Neuronal stem cell (in vitro differentiated cells): Measurements from ENCODE around the gene IL1F10.

ENCODE experiments used
- DNase-seq: peaks from one replicate; pipeline ENCODE4 v3.0.0-alpha.2; 2013; ENCODE audit warnings: low spot score
- H2AFZ ChIP-seq: one replicate; pipeline ENCODE4 v1.6.1; 2013; ENCODE audit warnings: mild to moderate bottlenecking, low read length, inconsistent platforms
- H2AK5ac ChIP-seq: 2 replicates; pipeline ENCODE4 v1.6.1; 2013; ENCODE audit warnings: low read depth, mild to moderate bottlenecking, inconsistent platforms, low read length, moderate library complexity, mixed read lengths
- H2BK120ac ChIP-seq: 2 replicates; pipeline ENCODE4 v1.6.1; 2013; ENCODE audit warnings: low read depth, mild to moderate bottlenecking, inconsistent platforms, low read length, moderate library complexity, mixed read lengths
- H2BK12ac ChIP-seq: one replicate; pipeline ENCODE4 v1.6.1; 2013; ENCODE audit warnings: low read length, inconsistent platforms
- H2BK15ac ChIP-seq: 2 replicates; pipeline ENCODE4 v1.6.1; 2013; ENCODE audit warnings: mild to moderate bottlenecking, low read length, inconsistent platforms, mixed read lengths
- H2BK5ac ChIP-seq: one replicate; pipeline ENCODE4 v1.6.1; 2013; ENCODE audit warnings: inconsistent platforms, mild to moderate bottlenecking, low read length, moderate library complexity
- H3K14ac ChIP-seq: one replicate; pipeline ENCODE4 v1.6.1; 2013; ENCODE audit warnings: low read length, inconsistent platforms
- H3K18ac ChIP-seq: 2 replicates; pipeline ENCODE4 v1.6.1; 2013; ENCODE audit warnings: low read length, inconsistent platforms
- H3K23ac ChIP-seq: 2 replicates; pipeline ENCODE4 v1.6.1; 2013; ENCODE audit warnings: low read depth, mild to moderate bottlenecking, mixed read lengths, low read length, inconsistent platforms; ENCODE audit not compliant: poor library complexity
- H3K27ac ChIP-seq: replicated peaks from 3 replicates; pipeline ENCODE4 v1.5.1; 2013; ENCODE audit warnings: low read length, inconsistent platforms
- H3K27me3 ChIP-seq, 3 experiments: 2 replicates each; pipeline ENCODE4 v1.6.1; 2013; ENCODE audit warnings: low read length in 3 of 3, mild to moderate bottlenecking in 2 of 3, inconsistent platforms in 1 of 3, low read depth in 1 of 3, mixed read lengths in 1 of 3, moderate library complexity in 1 of 3; ENCODE audit not compliant: control insufficient read depth in 3 of 3, insufficient read depth in 3 of 3
- H3K36me3 ChIP-seq, 2 donors: replicated peaks in 1 of 2; 2 replicates each; pipeline ENCODE4 v1.6.1; 2013; ENCODE audit warnings: low read length in 2 of 2; ENCODE audit not compliant: control insufficient read depth in 2 of 2, insufficient read depth in 2 of 2
- H3K4ac ChIP-seq: 2 replicates; pipeline ENCODE4 v1.6.1; 2013; ENCODE audit warnings: inconsistent platforms, mild to moderate bottlenecking, low read length, moderate library complexity
- H3K4me1 ChIP-seq, 2 donors: 1 replicate in 1 of 2; 2 replicates in 1 of 2; pipeline ENCODE4 v1.6.1; 2013; ENCODE audit warnings: low read length in 2 of 2, low read depth in 1 of 2; ENCODE audit not compliant: control insufficient read depth in 2 of 2, insufficient read depth in 1 of 2
- H3K4me2 ChIP-seq: one replicate; pipeline ENCODE4 v1.6.1; 2013; ENCODE audit warnings: mild to moderate bottlenecking, low read length, inconsistent platforms; ENCODE audit not compliant: insufficient read depth, poor library complexity, severe bottlenecking
- H3K4me3 ChIP-seq, 2 donors: 2 replicates each; pipeline ENCODE4 v1.5.1; 2013; ENCODE audit warnings: low read length in 2 of 2, mild to moderate bottlenecking in 2 of 2, inconsistent platforms in 1 of 2, moderate library complexity in 1 of 2
- H3K79me1 ChIP-seq: one replicate; pipeline ENCODE4 v1.6.1; 2013; ENCODE audit warnings: low read depth, mild to moderate bottlenecking, inconsistent platforms, low read length, moderate library complexity
- H3K9ac ChIP-seq: one replicate; pipeline ENCODE4 v1.6.1; 2013; ENCODE audit warnings: mild to moderate bottlenecking, low read depth, low read length, inconsistent platforms; ENCODE audit not compliant: poor library complexity
- H3K9me3 ChIP-seq, 2 donors: replicated peaks in 1 of 2; 2 replicates each; pipeline versions ENCODE3 to v1.6.1; 2013; ENCODE audit warnings: low read length in 2 of 2, mild to moderate bottlenecking in 2 of 2, inconsistent platforms in 1 of 2, low read depth in 1 of 2, mixed read lengths in 1 of 2, moderate library complexity in 1 of 2; ENCODE audit not compliant: control insufficient read depth in 2 of 2, insufficient read depth in 1 of 2
- H4K8ac ChIP-seq: one replicate; pipeline ENCODE4 v1.6.1; 2013; ENCODE audit warnings: low read depth, mild to moderate bottlenecking, inconsistent platforms, low read length, moderate library complexity
- H4K91ac ChIP-seq: one replicate; pipeline ENCODE4 v1.6.1; 2013; ENCODE audit warnings: low read length, low read depth, mild to moderate bottlenecking, inconsistent platforms; ENCODE audit not compliant: poor library complexity
- WGBS, 2 donors: extraction: QIAGEN DNeasy Blood & Tissue Kit; methylation state at CpG; one replicate each; pipeline ENCODE4 v1.1.7; 2013; ENCODE audit warnings: missing lambda C conversion rate in 2 of 2, mixed read lengths in 1 of 2; ENCODE audit not compliant: insufficient read length in 2 of 2, insufficient replicate concordance in 1 of 2; ENCODE audit errors: extremely low coverage in 2 of 2; 5-methylcytosine and 5-hydroxymethylcytosine counted together

Gene IL1F10

GRCh38 chr2:113025737-113026136, 42.0 kb upstream of the IL1F10 start:
- no peaks in the 10 kb centered on the region for H3K36me3 ChIP-seq
- H3K4me2 ChIP-seq: no peak overlapping the region
- no peak overlapping the region for H2BK12ac ChIP-seq
- H3K18ac ChIP-seq: no peak overlapping the region
- no peak for DNase-seq
- H3K9ac ChIP-seq: no peak overlapping the region
- no peak overlapping the region for H2AFZ ChIP-seq
- no peak overlapping the region for H3K4ac ChIP-seq
- peaks cover 0 to 2% of the 10 kb centered on the region in 2 donors for H3K4me1 ChIP-seq
- no peaks in the 10 kb centered on the region for H3K79me1 ChIP-seq
- no peak overlapping the region for H3K23ac ChIP-seq
- H2BK120ac ChIP-seq: no peak overlapping the region
- peaks cover 0 to 41% (median 0%) of the 10 kb centered on the region in 3 experiments for H3K27me3 ChIP-seq
- no CpG with 5 or more reads among the region's 2 CpGs for WGBS, 2 donors
- no peak overlapping the region for H3K14ac ChIP-seq
- H4K8ac ChIP-seq: no peak overlapping the region
- no peak overlapping the region for H2BK5ac ChIP-seq
- H3K4me3 ChIP-seq: no peak overlapping the region
- H3K27ac ChIP-seq: no peak overlapping the region
- no peak overlapping the region for H4K91ac ChIP-seq
- H2BK15ac ChIP-seq: no peak overlapping the region
- H2AK5ac ChIP-seq: no peak overlapping the region
- no peaks in the 10 kb centered on the region for H3K9me3 ChIP-seq

- no CpG with 5 or more reads among the region's 2 CpGs for WGBS, 2 donors
These were observed 40.1 kb upstream of the IL1F10 start for GRCh38 chr2:113027691-113028090.

GRCh38 chr2:113028112-113028511, 39.7 kb upstream of the IL1F10 start:
- no peak overlapping the region for H3K14ac ChIP-seq
- no peak overlapping the region for H2AFZ ChIP-seq
- H2BK120ac ChIP-seq: no peak overlapping the region
- H4K8ac ChIP-seq: no peak overlapping the region
- no peaks in the 10 kb centered on the region for H3K9me3 ChIP-seq
- H3K36me3 ChIP-seq: no peaks in the 10 kb centered on the region
- no CpG with 5 or more reads among the region's 1 CpG for WGBS, 2 donors
- H2BK15ac ChIP-seq: no peak overlapping the region
- H3K27ac ChIP-seq: no peak overlapping the region
- peaks cover 0 to 2% of the 10 kb centered on the region in 2 donors for H3K4me1 ChIP-seq
- no peak overlapping the region for H3K4me3 ChIP-seq
- no peak overlapping the region for H3K9ac ChIP-seq
- H3K18ac ChIP-seq: no peak overlapping the region
- H3K27me3 ChIP-seq: peaks cover 0 to 56% (median 0%) of the 10 kb centered on the region in 3 experiments
- H3K79me1 ChIP-seq: no peaks in the 10 kb centered on the region
- H4K91ac ChIP-seq: no peak overlapping the region
- H3K4me2 ChIP-seq: no peak overlapping the region
- no peak overlapping the region for H2BK5ac ChIP-seq
- H3K23ac ChIP-seq: no peak overlapping the region
- H3K4ac ChIP-seq: no peak overlapping the region
- no peak overlapping the region for H2AK5ac ChIP-seq
- no peak for DNase-seq
- H2BK12ac ChIP-seq: no peak overlapping the region

More at GRCh38 chr2:113027691-113028090, 40.1 kb upstream of the IL1F10 start:
- Histone ChIP-seq H3K36me3 (no peaks in the 10 kb centered on the region), H2AK5ac (no peak overlapping the region), H2AFZ (no peak overlapping the region), H2BK5ac (no peak overlapping the region), H4K91ac (no peak overlapping the region), H4K8ac (no peak overlapping the region), H3K23ac (no peak overlapping the region), H3K9me3 (no peaks in the 10 kb centered on the region), H2BK120ac (no peak overlapping the region), H3K4me1 (peaks cover 0 to 2% of the 10 kb centered on the region in 2 donors), H2BK12ac (no peak overlapping the region), H3K4me3 (no peak overlapping the region), H3K9ac (no peak overlapping the region), H3K4ac (no peak overlapping the region), H3K27me3 (peaks cover 0 to 56% (median 0%) of the 10 kb centered on the region in 3 experiments), H3K14ac (no peak overlapping the region), H3K27ac (no peak overlapping the region), H3K18ac (no peak overlapping the region), H3K79me1 (no peaks in the 10 kb centered on the region), H3K4me2 (no peak overlapping the region), H2BK15ac (no peak overlapping the region)
- DNase-seq: no peak

- H3K27ac ChIP-seq: no peak overlapping the region
- no peak overlapping the region for H2BK15ac ChIP-seq
- H2AK5ac ChIP-seq: no peak overlapping the region
- H3K36me3 ChIP-seq: no peaks in the 10 kb centered on the region
- no peaks in the 10 kb centered on the region for H3K79me1 ChIP-seq
- H3K4me2 ChIP-seq: no peak overlapping the region
- H3K18ac ChIP-seq: no peak overlapping the region
- H3K23ac ChIP-seq: no peak overlapping the region
- H4K91ac ChIP-seq: no peak overlapping the region
- DNase-seq: no peak
- no peak overlapping the region for H2AFZ ChIP-seq
- no peak overlapping the region for H2BK5ac ChIP-seq
- H3K14ac ChIP-seq: no peak overlapping the region
- H3K9ac ChIP-seq: no peak overlapping the region
- H3K27me3 ChIP-seq: peaks cover 0 to 35% (median 0%) of the 10 kb centered on the region in 3 experiments
- no peak overlapping the region for H3K4me3 ChIP-seq
- no peak overlapping the region for H2BK12ac ChIP-seq
- H2BK120ac ChIP-seq: no peak overlapping the region
- peaks cover 0 to 2% of the 10 kb centered on the region in 2 donors for H3K4me1 ChIP-seq
- H3K4ac ChIP-seq: no peak overlapping the region
- H3K9me3 ChIP-seq: no peaks in the 10 kb centered on the region
- WGBS, 2 donors: no CpG with 5 or more reads among the region's 1 CpG
- H4K8ac ChIP-seq: no peak overlapping the region
These were observed 35.0 kb upstream of the IL1F10 start for GRCh38 chr2:113032737-113033136.
